ENCODE results near the gene CLEC4E. TPM values are rescaled to one million over a fixed set of nuclear protein-coding genes. Genes with fewer than 3 reads are reported as not detected.

CLEC4E gene
- total and polyA plus RNA-seq, 8 donors, result 0.11 to 37.5 (median 0.42) TPM

DNA sequence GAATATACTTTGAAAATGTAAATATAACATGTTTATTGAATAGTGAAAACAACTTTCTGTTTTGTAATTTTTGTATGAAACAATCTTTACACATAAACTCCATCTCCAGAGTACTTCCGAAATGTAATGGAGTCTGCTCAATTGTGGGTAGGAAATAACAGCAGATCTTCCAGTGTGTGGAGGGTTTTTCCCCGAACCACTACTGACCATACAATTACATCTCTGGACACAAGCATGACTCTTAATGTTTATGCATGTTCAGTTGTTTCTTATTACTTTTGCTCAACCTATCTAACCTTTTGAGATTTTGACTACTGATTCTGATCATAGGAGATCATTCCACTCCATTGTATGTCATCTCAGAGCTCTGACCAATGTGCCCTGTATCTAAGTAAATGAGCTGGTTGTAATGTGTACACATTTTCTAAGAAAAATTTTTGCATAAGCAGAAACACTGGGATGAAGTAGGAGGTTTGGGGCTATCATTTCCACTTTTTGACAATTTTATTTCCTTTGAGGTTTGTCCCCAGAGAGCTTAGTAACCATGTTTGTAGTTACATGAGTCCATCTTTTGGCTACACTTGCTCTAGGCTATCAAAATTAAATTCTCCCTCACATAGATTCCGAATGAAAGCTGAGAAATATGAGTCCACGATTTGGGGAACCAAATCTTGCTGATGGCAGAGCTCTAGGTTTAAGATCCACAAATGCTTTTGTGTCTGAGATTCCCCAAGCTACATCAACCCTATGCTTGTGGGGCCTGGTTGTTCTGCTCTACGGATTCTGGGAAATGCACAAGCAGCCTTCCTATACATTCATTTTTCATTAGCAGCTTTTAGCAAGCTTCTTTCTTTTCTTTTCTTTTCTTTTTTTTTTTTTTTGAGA is 48.8 kb downstream of the CLEC4E start:
- no peaks in the 10 kb centered on the region for H3K36me3 ChIP-seq
- peaks cover 0 to 27% of the 10 kb centered on the region in 2 donors for H3K4me1 ChIP-seq
- intact Hi-C loops (cut with DNase I), result no loop called here
- H3K27ac ChIP-seq, result peak overlapping the region in 1 of 2 donors; percentile 85
- H3K4me3 ChIP-seq, result no peak overlapping the region
- ATAC-seq (peak; percentile 43), DNase-seq (no peak)
- TF ChIP-seq, protein P1, sequence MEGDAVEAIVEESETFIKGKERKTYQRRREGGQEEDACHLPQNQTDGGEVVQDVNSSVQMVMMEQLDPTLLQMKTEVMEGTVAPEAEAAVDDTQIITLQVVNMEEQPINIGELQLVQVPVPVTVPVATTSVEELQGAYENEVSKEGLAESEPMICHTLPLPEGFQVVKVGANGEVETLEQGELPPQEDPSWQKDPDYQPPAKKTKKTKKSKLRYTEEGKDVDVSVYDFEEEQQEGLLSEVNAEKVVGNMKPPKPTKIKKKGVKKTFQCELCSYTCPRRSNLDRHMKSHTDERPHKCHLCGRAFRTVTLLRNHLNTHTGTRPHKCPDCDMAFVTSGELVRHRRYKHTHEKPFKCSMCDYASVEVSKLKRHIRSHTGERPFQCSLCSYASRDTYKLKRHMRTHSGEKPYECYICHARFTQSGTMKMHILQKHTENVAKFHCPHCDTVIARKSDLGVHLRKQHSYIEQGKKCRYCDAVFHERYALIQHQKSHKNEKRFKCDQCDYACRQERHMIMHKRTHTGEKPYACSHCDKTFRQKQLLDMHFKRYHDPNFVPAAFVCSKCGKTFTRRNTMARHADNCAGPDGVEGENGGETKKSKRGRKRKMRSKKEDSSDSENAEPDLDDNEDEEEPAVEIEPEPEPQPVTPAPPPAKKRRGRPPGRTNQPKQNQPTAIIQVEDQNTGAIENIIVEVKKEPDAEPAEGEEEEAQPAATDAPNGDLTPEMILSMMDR (IDR thresholded peaks at IDR 0.05), result no peak
- H3K27me3 ChIP-seq, result no peaks in the 10 kb centered on the region
- no peaks in the 10 kb centered on the region for H3K9me3 ChIP-seq

Other genes starting within 250 kb of the CLEC4E start
- under 1 TPM; 0.32 to 0.42 TPM for gene CLEC6A, start 84.9 kb downstream of the CLEC4E start, total RNA-seq
- gene CLEC6A, start 84.9 kb downstream of the CLEC4E start, polyA plus RNA-seq (ENCODE audit: insufficient read length in 6 of 6), result not detected
- 10 to 100 TPM in 1 of 2 donors, under 1 TPM in 1; 0.35 to 15.7 TPM for gene CLEC4D, start 27.4 kb downstream of the CLEC4E start, total RNA-seq
- gene CLEC4D, start 27.4 kb downstream of the CLEC4E start, polyA plus RNA-seq (ENCODE audit: insufficient read length in 6 of 6), result under 1 TPM; 0.11 to 0.91 (median 0.22) TPM
- gene AICDA, start 72.0 kb upstream of the CLEC4E start, total RNA-seq, result under 1 TPM; 0.17 to 0.24 TPM
- gene AICDA, start 72.0 kb upstream of the CLEC4E start, polyA plus RNA-seq (ENCODE audit: insufficient read length in 6 of 6), result under 1 TPM in 3 of 6 donors, not detected in 3; 0.04 to 0.15 (median 0.04) TPM
- gene MFAP5, start 121.9 kb upstream of the CLEC4E start, total RNA-seq, result 10 to 100 TPM in 1 of 2 donors, 1 to 10 TPM in 1; 8.3 to 12.0 TPM
- 1 to 10 TPM in 2 of 6 donors, under 1 TPM in 4; 0.35 to 1.8 (median 0.78) TPM for gene MFAP5, start 121.9 kb upstream of the CLEC4E start, polyA plus RNA-seq (ENCODE audit: insufficient read length in 6 of 6)
- gene RIMKLB, start 157.1 kb upstream of the CLEC4E start, total RNA-seq, result 10 to 100 TPM; 27.3 to 31.7 TPM
- gene RIMKLB, start 157.1 kb upstream of the CLEC4E start, polyA plus RNA-seq (ENCODE audit: insufficient read length in 6 of 6), result 100 to 1,000 TPM; 123 to 162 (median 133) TPM

All from left lung (tissue), 10 donors.